Activated T-cell treated with anti-CD3 and anti-CD28 coated beads for 1 hour (primary cell): ENCODE data around the gene NTM.

Source experiments
- DNase-seq: peaks from one replicate; pipeline ENCODE4 v3.0.0-alpha.2; 2020; ENCODE audit warnings: low read depth

The NTM gene

GRCh38 chr11:132263241-132263640 is 892.8 kb downstream of the NTM start:
- DNase-seq: no peak

GRCh38 chr11:132263875-132264274 is 893.5 kb downstream of the NTM start:
- no peak for DNase-seq

GRCh38 chr11:132264616-132265015 is 894.2 kb downstream of the NTM start:
- DNase-seq: no peak

GRCh38 chr11:132278801-132279574 is 908.6 kb downstream of the NTM start:
- no peak for DNase-seq

- no peak for DNase-seq
Measured at GRCh38 chr11:132284048-132284447, 913.6 kb downstream of the NTM start.

GRCh38 chr11:132284611-132285010 is 914.2 kb downstream of the NTM start:
- no peak for DNase-seq

- DNase-seq: no peak
Measured at GRCh38 chr11:132285631-132286030, 915.2 kb downstream of the NTM start.

GRCh38 chr11:132286106-132286505 is 915.7 kb downstream of the NTM start:
- no peak for DNase-seq

- DNase-seq: no peak
Measured at GRCh38 chr11:132288036-132288435, 917.6 kb downstream of the NTM start.

GRCh38 chr11:132289590-132290256 is 919.3 kb downstream of the NTM start:
- DNase-seq: no peak

GRCh38 chr11:132293586-132293985 is 923.2 kb downstream of the NTM start:
- DNase-seq: no peak

GRCh38 chr11:132296946-132297610 is 926.7 kb downstream of the NTM start:
- no peak for DNase-seq

GRCh38 chr11:132298357-132298756 is 927.9 kb downstream of the NTM start:
- DNase-seq: no peak

GRCh38 chr11:132300283-132300682 is 929.9 kb downstream of the NTM start:
- DNase-seq: no peak

- DNase-seq: no peak
Measured at GRCh38 chr11:132301465-132301864, 931.0 kb downstream of the NTM start.

GRCh38 chr11:132301900-132302299 is 931.5 kb downstream of the NTM start:
- DNase-seq: no peak

- no peak for DNase-seq
Measured at GRCh38 chr11:132307309-132308020, 937.0 kb downstream of the NTM start.

GRCh38 chr11:132310390-132311375 is 940.3 kb downstream of the NTM start:
- DNase-seq: no peak

- no peak for DNase-seq
Measured at GRCh38 chr11:132311703-132312102, 941.3 kb downstream of the NTM start.

GRCh38 chr11:132312161-132312560 is 941.7 kb downstream of the NTM start:
- DNase-seq: no peak

- no peak for DNase-seq
Measured at GRCh38 chr11:132312701-132313111, 942.3 kb downstream of the NTM start.
